HuH-7.5 (cell line): ENCODE measurements around the gene PHOSPHO1.
"Not testable (repeated sequence)": the region's sequence is repeated elsewhere in the genome, so short reads cannot be mapped to it uniquely, and the experiment has no call there.

ENCODE experiments used
- DNase-seq: peaks from one replicate; pipeline ENCODE4 v3.0.0; 2011; ENCODE audit warnings: low spot score

PHOSPHO1 gene

GRCh38 chr17:49193513-49194296, 36.9 kb downstream of the PHOSPHO1 start:
- no peak for DNase-seq

GRCh38 chr17:49191917-49192741, 38.5 kb downstream of the PHOSPHO1 start:
- peak; percentile 37 for DNase-seq

GRCh38 chr17:49191409-49191916, 39.1 kb downstream of the PHOSPHO1 start:
- no peak for DNase-seq

DNA sequence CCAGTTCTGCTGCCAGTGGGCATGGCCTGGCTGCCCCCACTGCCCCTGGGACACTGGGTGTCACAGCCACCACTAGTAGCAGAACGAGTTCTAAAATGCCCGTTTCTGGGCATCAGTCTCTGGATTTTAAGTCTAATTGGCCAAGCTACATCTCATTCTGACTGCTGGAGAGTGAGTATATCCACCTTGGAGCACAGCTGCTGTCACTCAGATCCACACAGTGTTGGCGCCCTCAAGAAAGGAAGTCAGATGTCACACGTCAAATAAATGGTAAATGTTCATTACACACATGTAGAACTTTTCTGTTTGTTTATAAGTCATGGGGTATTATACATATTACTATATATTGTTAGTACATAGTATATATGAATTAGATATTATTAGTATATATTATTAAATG, 39.7 kb downstream of the PHOSPHO1 start:
- DNase-seq, result no peak

GRCh38 chr17:49187301-49187700, 43.3 kb downstream of the PHOSPHO1 start:
- DNase-seq, result no peak

DNA sequence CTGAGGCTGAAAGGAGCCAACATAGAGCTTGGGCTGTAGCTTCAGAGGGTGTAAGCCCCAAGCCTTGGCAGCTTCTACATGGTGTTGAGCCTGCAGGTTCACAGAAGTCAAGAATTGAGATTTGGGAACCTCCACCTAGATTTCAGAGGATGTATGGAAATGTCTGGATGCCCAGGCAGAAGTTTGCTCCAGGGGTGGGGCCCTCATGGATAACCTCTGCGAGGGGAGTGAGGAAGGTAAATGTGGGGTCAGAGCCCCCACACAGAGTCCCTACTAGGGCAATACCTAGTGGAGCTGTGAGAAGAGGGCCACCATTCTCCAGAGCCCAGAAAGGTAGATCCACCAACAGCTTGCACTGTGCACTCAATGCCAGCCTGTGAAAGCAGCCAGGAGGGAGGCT, 45.2 kb downstream of the PHOSPHO1 start:
- DNase-seq, result not testable (repeated sequence)

DNA sequence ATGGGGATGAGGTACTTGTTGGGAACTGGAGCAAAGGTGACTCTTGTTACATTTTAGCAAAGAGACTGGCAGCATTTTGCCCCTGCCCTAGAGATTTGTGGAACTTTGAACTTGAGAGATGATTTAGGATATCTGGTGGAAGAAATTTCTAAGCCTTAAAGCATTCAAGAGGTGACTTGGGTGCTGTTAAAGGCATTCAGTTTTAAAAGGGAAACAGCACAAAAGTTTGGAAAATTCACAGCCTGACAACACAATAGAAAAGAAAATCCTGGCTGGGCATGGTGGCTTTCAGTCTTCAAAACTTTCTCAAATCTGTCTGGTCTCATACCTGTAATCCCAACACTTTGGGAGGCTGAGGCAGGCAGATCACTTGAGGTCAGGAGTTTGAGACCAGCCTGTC, 46.1 kb downstream of the PHOSPHO1 start:
- DNase-seq, result not testable (repeated sequence)

GRCh38 chr17:49183801-49184200, 46.8 kb downstream of the PHOSPHO1 start:
- no peak for DNase-seq

- DNase-seq, result no peak
Observed at GRCh38 chr17:49183341-49183740, 47.2 kb downstream of the PHOSPHO1 start.

DNA sequence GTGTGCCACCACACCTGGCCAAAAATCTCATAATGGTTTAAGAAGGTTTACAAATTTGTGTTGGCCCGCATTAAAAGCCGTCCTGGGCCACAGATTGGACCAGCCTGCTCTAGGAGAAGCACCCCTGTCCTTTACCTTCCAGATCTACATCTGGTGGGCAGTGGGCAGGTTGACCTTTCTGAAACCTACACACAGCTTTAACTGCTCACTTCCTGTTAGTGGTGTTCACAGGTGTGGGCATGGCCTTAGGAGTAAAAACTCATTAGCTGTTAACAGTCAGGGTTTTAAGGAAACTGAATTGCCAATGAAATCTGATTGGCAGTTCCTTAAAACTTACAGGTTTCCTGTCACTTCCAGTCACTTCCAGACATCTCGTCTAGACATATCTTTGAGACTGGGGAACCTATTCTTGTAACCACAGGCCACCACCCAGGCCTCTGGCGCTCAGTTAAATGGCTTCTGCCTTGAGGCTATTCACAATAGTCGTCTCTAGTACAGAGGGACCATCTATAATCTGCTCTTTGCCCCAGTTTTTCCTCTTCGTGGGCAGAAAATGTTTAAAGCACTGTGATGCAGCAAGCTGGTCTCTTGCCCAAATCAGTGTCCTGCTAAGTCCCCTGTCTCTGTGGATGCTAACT, 49.5 kb downstream of the PHOSPHO1 start:
- DNase-seq, result no peak

- peak; percentile 47 for DNase-seq
Observed at GRCh38 chr17:49180303-49180702, 50.3 kb downstream of the PHOSPHO1 start.

DNA sequence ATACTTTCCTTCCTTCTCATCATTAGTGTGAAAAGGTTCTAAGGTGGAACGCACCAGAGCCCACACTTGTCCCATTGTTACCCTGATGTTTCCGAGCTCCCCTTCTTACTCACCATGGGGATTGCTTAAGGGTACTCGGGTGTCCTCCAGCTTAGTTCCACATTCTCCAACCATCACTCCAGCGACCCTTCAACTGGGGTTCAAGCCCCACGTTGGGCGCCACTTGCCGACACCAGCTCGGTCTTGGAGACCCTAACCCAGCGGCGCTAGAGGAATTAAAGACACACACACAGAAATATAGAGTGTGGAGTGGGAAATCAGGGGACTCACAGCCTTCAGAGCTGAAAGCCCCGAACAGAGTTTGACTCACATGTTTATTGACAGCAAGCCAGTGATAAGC, 54.6 kb downstream of the PHOSPHO1 start:
- not testable (repeated sequence) for DNase-seq
